PFSK-1 (cell line): ENCODE measurements around the gene RARRES1.

Source experiments
- FOXP2 ChIP-seq: optimal IDR thresholded peaks from 2 replicates; pipeline ENCODE3; 2011; ENCODE audit warnings: borderline replicate concordance, control low read depth, inconsistent platforms; ENCODE audit not compliant: insufficient read depth; ENCODE audit errors: extremely low read length, extremely low read depth
- POLR2AphosphoS5 ChIP-seq: IDR thresholded peaks from 2 replicates; pipeline ENCODE4 v1.6.1; 2012; ENCODE audit warnings: low read depth, mild to moderate bottlenecking, control low read depth, low read length, moderate library complexity
- TF ChIP-seq, protein P1 (sequence below), 2 experiments: IDR thresholded peaks; 2 replicates each; pipeline versions ENCODE4 v1.6.1 to v1.8.0; 2011 to 2012; ENCODE audit warnings: low read depth in 2 of 2, low read length in 2 of 2, control low read depth in 1 of 2, inconsistent platforms in 1 of 2, mild to moderate bottlenecking in 1 of 2, moderate library complexity in 1 of 2; ENCODE audit not compliant: insufficient read depth in 1 of 2

DNA sequence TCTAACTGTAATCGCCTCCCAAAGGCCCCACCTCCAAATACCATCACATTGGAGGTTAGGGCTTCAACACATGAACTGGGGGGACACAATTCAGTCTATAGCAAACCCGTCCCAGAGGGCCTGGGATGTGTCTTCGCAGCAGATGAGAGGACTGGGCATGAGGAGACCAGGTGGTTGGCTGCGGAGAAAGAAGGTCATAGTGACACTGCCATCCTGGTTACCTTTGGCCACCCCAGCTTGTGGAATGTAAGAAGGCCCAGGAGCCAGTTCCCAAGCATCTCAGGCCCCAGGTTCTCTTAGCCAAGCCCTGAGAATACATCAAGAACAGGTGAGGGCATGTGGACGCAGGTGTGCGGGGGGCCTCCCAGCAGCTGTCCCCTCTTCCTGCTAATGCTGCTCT lies 6.4 kb upstream of the RARRES1 start:
- no peak for TF ChIP-seq POLR2AphosphoS5
- TF ChIP-seq, protein P1, sequence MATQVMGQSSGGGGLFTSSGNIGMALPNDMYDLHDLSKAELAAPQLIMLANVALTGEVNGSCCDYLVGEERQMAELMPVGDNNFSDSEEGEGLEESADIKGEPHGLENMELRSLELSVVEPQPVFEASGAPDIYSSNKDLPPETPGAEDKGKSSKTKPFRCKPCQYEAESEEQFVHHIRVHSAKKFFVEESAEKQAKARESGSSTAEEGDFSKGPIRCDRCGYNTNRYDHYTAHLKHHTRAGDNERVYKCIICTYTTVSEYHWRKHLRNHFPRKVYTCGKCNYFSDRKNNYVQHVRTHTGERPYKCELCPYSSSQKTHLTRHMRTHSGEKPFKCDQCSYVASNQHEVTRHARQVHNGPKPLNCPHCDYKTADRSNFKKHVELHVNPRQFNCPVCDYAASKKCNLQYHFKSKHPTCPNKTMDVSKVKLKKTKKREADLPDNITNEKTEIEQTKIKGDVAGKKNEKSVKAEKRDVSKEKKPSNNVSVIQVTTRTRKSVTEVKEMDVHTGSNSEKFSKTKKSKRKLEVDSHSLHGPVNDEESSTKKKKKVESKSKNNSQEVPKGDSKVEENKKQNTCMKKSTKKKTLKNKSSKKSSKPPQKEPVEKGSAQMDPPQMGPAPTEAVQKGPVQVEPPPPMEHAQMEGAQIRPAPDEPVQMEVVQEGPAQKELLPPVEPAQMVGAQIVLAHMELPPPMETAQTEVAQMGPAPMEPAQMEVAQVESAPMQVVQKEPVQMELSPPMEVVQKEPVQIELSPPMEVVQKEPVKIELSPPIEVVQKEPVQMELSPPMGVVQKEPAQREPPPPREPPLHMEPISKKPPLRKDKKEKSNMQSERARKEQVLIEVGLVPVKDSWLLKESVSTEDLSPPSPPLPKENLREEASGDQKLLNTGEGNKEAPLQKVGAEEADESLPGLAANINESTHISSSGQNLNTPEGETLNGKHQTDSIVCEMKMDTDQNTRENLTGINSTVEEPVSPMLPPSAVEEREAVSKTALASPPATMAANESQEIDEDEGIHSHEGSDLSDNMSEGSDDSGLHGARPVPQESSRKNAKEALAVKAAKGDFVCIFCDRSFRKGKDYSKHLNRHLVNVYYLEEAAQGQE (IDR thresholded peaks at IDR 0.05; ENCODE audit: insufficient read depth in 1 of 2, low read depth in 2 of 2, low read length in 2 of 2), result no peak
- no peak for TF ChIP-seq FOXP2
